Trophoblast cell (in vitro differentiated cells and primary cell): ENCODE results near the gene SLC6A5.

Source experiments
- DNase-seq, 2 donors: peaks; one replicate each; pipeline ENCODE4 v3.0.0-alpha.2; 2016
- H2AFZ ChIP-seq: 2 replicates; pipeline ENCODE4 v1.6.1; 2013; ENCODE audit warnings: low read length, moderate library complexity, mild to moderate bottlenecking; ENCODE audit not compliant: insufficient read depth, poor library complexity
- H2AK5ac ChIP-seq: 2 replicates; pipeline ENCODE4 v1.6.1; 2013; ENCODE audit warnings: mild to moderate bottlenecking, low read length
- H2BK120ac ChIP-seq: 2 replicates; pipeline ENCODE4 v1.6.1; 2013; ENCODE audit warnings: low read length, mild to moderate bottlenecking, moderate library complexity; ENCODE audit not compliant: insufficient read depth, poor library complexity
- H2BK12ac ChIP-seq: 2 replicates; pipeline ENCODE4 v1.6.1; 2013; ENCODE audit warnings: mild to moderate bottlenecking, low read length, moderate library complexity
- H2BK5ac ChIP-seq: 2 replicates; pipeline ENCODE4 v1.6.1; 2013; ENCODE audit warnings: low read length, low read depth, moderate library complexity, mild to moderate bottlenecking; ENCODE audit not compliant: poor library complexity
- H3K14ac ChIP-seq: 2 replicates; pipeline ENCODE4 v1.6.1; 2013; ENCODE audit warnings: mild to moderate bottlenecking, low read length
- H3K18ac ChIP-seq: 2 replicates; pipeline ENCODE4 v1.6.1; 2013; ENCODE audit warnings: mild to moderate bottlenecking, low read length
- H3K23ac ChIP-seq: 2 replicates; pipeline ENCODE4 v1.6.1; 2013; ENCODE audit warnings: low read length
- H3K27ac ChIP-seq: 2 replicates; pipeline ENCODE4 v1.5.1; 2013; ENCODE audit warnings: low read depth, mild to moderate bottlenecking, inconsistent platforms, low read length, moderate library complexity
- H3K27me3 ChIP-seq: 2 replicates; pipeline ENCODE4 v1.6.1; 2013; ENCODE audit warnings: inconsistent platforms, mild to moderate bottlenecking, low read length, moderate library complexity; ENCODE audit not compliant: insufficient read depth
- H3K36me3 ChIP-seq, 2 experiments: 1 replicate in 1 of 2; 2 replicates in 1 of 2; pipeline ENCODE4 v1.6.1; 2013; ENCODE audit warnings: low read length in 2 of 2, mild to moderate bottlenecking in 2 of 2, moderate library complexity in 1 of 2; ENCODE audit not compliant: insufficient read depth in 2 of 2, control insufficient read depth in 1 of 2
- H3K4ac ChIP-seq: 2 replicates; pipeline ENCODE4 v1.6.1; 2013; ENCODE audit warnings: low read depth, mild to moderate bottlenecking, low read length, moderate library complexity
- H3K4me1 ChIP-seq, 2 experiments: 1 replicate in 1 of 2; 2 replicates in 1 of 2; pipeline ENCODE4 v1.6.1; 2013; ENCODE audit warnings: low read length in 2 of 2, mild to moderate bottlenecking in 2 of 2, moderate library complexity in 1 of 2; ENCODE audit not compliant: insufficient read depth in 2 of 2, control insufficient read depth in 1 of 2
- H3K4me2 ChIP-seq: 2 replicates; pipeline ENCODE4 v1.6.1; 2013; ENCODE audit warnings: inconsistent platforms, mild to moderate bottlenecking, low read length, moderate library complexity
- H3K4me3 ChIP-seq: 2 replicates; pipeline ENCODE4 v1.5.1; 2013; ENCODE audit warnings: mild to moderate bottlenecking, low read depth, low read length, inconsistent platforms
- H3K79me1 ChIP-seq: one replicate; pipeline ENCODE4 v1.6.1; 2013; ENCODE audit warnings: low read length
- H3K79me2 ChIP-seq: 2 replicates; pipeline ENCODE4 v1.6.1; 2013; ENCODE audit warnings: low read length, mild to moderate bottlenecking; ENCODE audit not compliant: control insufficient read depth, insufficient read depth, poor library complexity
- H3K9ac ChIP-seq: 2 replicates; pipeline ENCODE4 v1.6.1; 2013; ENCODE audit warnings: mild to moderate bottlenecking, low read length
- H3K9me3 ChIP-seq: 2 replicates; pipeline ENCODE4 v1.6.1; 2013; ENCODE audit warnings: low read depth, mild to moderate bottlenecking, control low read depth, inconsistent platforms, low read length; ENCODE audit not compliant: insufficient read depth
- H4K12ac ChIP-seq: 2 replicates; pipeline ENCODE4 v1.6.1; 2013; ENCODE audit warnings: low read depth, mild to moderate bottlenecking, low read length, moderate library complexity
- H4K8ac ChIP-seq: 2 replicates; pipeline ENCODE4 v1.6.1; 2013; ENCODE audit warnings: low read depth, mild to moderate bottlenecking, low read length, moderate library complexity
- H4K91ac ChIP-seq: one replicate; pipeline ENCODE4 v1.6.1; 2013; ENCODE audit warnings: low read depth, mild to moderate bottlenecking, low read length, moderate library complexity
- WGBS: extraction: QIAGEN DNeasy Blood & Tissue Kit; methylation state at CpG from one replicate; pipeline ENCODE4 v1.1.7; 2013; ENCODE audit warnings: missing lambda C conversion rate; ENCODE audit not compliant: insufficient read length, insufficient coverage; ENCODE audit errors: extremely low coverage; 5-methylcytosine and 5-hydroxymethylcytosine counted together

Gene SLC6A5

DNA sequence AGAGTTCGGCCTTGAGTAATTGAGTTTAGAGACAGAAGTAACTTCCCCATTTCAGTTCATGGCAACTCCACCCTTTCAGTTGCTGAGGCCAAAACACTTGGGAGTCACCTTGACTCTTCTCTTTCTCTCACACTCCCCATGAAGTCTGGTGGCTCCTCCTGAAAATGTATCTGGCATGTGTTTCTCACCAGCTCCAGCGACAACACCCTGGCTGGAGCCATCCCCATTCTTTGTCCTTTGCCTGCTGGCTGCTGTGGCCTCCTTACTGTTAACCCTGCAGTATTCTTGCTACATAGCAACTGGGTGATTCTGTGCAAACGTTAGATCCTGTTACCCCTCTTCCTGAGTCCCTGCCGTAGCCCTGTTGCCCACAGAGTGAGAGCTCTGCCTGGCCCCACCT, 23.8 kb downstream of the SLC6A5 start:
- Histone ChIP-seq H2AFZ (no peak overlapping the region), H3K79me1 (no peaks in the 10 kb centered on the region), H3K9ac (no peak overlapping the region), H4K12ac (no peak overlapping the region), H2BK12ac (no peak overlapping the region), H3K14ac (no peak overlapping the region), H3K9me3 (no peaks in the 10 kb centered on the region), H2BK120ac (no peak overlapping the region), H3K79me2 (no peaks in the 10 kb centered on the region), H4K91ac (no peak overlapping the region), H3K4me2 (no peak overlapping the region), H3K27ac (no peak overlapping the region), H2AK5ac (no peak overlapping the region), H3K36me3 (no peaks in the 10 kb centered on the region), H3K27me3 (no peaks in the 10 kb centered on the region), H3K23ac (no peak overlapping the region), H3K4me3 (no peak overlapping the region), H3K4ac (no peak overlapping the region), H4K8ac (no peak overlapping the region), H3K4me1 (no peaks in the 10 kb centered on the region), H2BK5ac (no peak overlapping the region), H3K18ac (no peak overlapping the region)
- no CpG with 5 or more reads among the region's 4 CpGs for WGBS
- DNase-seq: no peak

DNA sequence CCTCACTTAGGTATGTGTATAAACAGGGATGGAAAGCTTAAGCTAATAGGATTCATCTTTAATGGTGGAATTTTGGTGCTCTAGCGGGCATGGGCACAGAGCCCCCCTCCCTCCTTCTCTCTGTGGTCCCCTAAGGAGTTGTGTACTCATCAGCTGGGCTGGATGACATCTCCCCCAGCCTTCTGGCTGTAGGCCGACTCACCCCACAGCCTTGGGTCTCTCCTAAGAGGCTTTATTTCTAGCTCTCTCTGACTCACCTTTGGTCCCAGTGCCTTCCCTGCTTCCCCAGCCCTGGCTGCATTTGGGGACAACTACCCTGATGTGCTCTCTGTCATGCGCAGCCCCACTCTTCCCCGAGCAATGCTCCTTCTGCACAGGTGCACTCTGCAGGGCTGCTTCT, 26.9 kb downstream of the SLC6A5 start:
- DNase-seq: no peak
- no peak overlapping the region for H3K18ac ChIP-seq
- H3K23ac ChIP-seq: no peak overlapping the region
- H4K8ac ChIP-seq: no peak overlapping the region
- no peaks in the 10 kb centered on the region for H3K9me3 ChIP-seq
- H2BK120ac ChIP-seq: no peak overlapping the region
- H2AFZ ChIP-seq: no peak overlapping the region
- no peak overlapping the region for H3K4me2 ChIP-seq
- H3K79me2 ChIP-seq: no peaks in the 10 kb centered on the region
- H3K4me3 ChIP-seq: no peak overlapping the region
- no peak overlapping the region for H3K14ac ChIP-seq
- H3K27ac ChIP-seq: no peak overlapping the region
- H4K12ac ChIP-seq: no peak overlapping the region
- no peaks in the 10 kb centered on the region for H3K79me1 ChIP-seq
- WGBS: no CpG with 5 or more reads among the region's 4 CpGs
- no peak overlapping the region for H4K91ac ChIP-seq
- no peak overlapping the region for H3K9ac ChIP-seq
- H2BK5ac ChIP-seq: no peak overlapping the region
- H3K27me3 ChIP-seq: no peaks in the 10 kb centered on the region
- no peak overlapping the region for H2BK12ac ChIP-seq
- no peak overlapping the region for H3K4ac ChIP-seq
- H3K4me1 ChIP-seq: no peaks in the 10 kb centered on the region
- no peak overlapping the region for H2AK5ac ChIP-seq
- no peaks in the 10 kb centered on the region for H3K36me3 ChIP-seq

DNA sequence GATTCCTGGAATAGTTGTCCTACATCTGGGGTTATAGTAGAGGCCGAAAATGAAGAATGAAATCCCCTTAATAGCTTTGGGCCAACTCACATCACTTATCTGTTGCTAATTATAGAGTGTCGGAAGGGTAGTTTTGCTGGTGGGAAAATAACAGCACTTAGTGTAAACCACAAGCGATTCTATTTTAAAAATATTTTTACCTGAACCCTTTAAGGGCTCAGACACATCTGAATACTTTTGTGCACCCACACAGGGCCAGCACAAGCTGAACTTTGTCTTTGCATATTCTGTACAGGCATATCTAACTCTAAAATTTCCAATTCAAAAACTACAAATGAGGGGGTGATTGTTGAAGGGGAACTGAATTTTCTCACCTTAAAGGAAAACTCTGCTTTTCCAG, 27.6 kb downstream of the SLC6A5 start:
- Histone ChIP-seq H2BK12ac (no peak overlapping the region), H3K79me2 (no peaks in the 10 kb centered on the region), H3K4ac (no peak overlapping the region), H3K79me1 (no peaks in the 10 kb centered on the region), H3K14ac (no peak overlapping the region), H3K9ac (no peak overlapping the region), H2BK5ac (no peak overlapping the region), H3K23ac (no peak overlapping the region), H4K8ac (no peak overlapping the region), H3K4me1 (peaks cover 0 to 3% of the 10 kb centered on the region in 2 experiments), H3K27ac (no peak overlapping the region), H4K91ac (no peak overlapping the region), H3K18ac (no peak overlapping the region), H3K4me2 (no peak overlapping the region), H3K9me3 (no peaks in the 10 kb centered on the region), H2BK120ac (no peak overlapping the region), H3K36me3 (no peaks in the 10 kb centered on the region), H2AFZ (no peak overlapping the region), H4K12ac (no peak overlapping the region), H3K27me3 (no peaks in the 10 kb centered on the region), H3K4me3 (no peak overlapping the region), H2AK5ac (no peak overlapping the region)
- no CpG with 5 or more reads among the region's 3 CpGs for WGBS
- DNase-seq: no peak

DNA sequence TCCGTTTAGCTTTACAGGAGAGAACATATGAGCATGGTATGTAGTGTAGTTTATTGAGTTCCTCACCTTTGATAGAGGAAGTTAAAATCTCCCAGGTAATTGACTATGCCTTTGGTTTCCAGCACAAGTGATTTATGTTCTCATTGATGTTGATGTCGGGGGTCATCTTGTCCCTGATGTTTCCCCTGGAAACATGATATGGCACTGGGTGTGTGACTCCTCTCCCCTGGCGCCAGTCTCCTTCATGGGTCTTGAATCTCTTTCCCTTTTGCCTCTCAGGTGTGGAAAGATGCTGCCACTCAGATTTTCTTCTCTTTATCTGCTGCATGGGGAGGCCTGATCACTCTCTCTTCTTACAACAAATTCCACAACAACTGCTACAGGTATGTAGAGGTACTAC, 28.3 kb downstream of the SLC6A5 start:
- no peak overlapping the region for H4K12ac ChIP-seq
- no peak overlapping the region for H3K27ac ChIP-seq
- no peak overlapping the region for H3K23ac ChIP-seq
- H3K4ac ChIP-seq: no peak overlapping the region
- H3K9ac ChIP-seq: no peak overlapping the region
- no peak overlapping the region for H2AK5ac ChIP-seq
- H3K9me3 ChIP-seq: no peaks in the 10 kb centered on the region
- no peak overlapping the region for H2BK5ac ChIP-seq
- H3K36me3 ChIP-seq: no peaks in the 10 kb centered on the region
- peaks cover 0 to 3% of the 10 kb centered on the region in 2 experiments for H3K4me1 ChIP-seq
- H3K79me2 ChIP-seq: no peaks in the 10 kb centered on the region
- no CpG with 5 or more reads among the region's 3 CpGs for WGBS
- H4K8ac ChIP-seq: no peak overlapping the region
- no peak overlapping the region for H2BK12ac ChIP-seq
- H2AFZ ChIP-seq: no peak overlapping the region
- H4K91ac ChIP-seq: no peak overlapping the region
- H2BK120ac ChIP-seq: no peak overlapping the region
- no peak for DNase-seq
- H3K14ac ChIP-seq: no peak overlapping the region
- H3K79me1 ChIP-seq: no peaks in the 10 kb centered on the region
- H3K4me3 ChIP-seq: no peak overlapping the region
- no peak overlapping the region for H3K4me2 ChIP-seq
- no peaks in the 10 kb centered on the region for H3K27me3 ChIP-seq
- no peak overlapping the region for H3K18ac ChIP-seq
